T-helper 2 cell (primary cell): ENCODE data around the gene THSD4.

Experiments
- DNase-seq, 5 experiments: peaks; one replicate each; pipeline versions ENCODE4 v3.0.0 to v3.0.0-alpha.2; 2012 to 2022

THSD4 gene

DNA sequence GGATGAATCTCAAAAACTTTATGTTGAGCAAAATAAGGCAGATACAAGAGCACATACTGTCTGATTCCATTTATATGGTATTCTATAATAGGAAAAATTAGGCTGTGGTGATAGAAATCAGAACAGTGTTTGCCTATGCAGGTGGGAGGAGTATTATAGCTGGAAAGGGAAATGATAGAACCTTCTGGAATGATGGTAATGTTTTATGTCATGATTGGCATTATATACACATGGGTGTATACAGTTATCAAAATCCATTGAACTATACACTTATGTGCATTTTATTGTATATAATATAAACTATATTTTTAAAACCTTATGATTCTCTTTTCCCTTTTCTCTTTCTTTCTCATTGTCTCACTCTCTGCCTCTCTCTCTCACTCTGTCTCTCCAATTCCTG lies 156.1 kb downstream of the THSD4 start:
- no peak for DNase-seq

DNA sequence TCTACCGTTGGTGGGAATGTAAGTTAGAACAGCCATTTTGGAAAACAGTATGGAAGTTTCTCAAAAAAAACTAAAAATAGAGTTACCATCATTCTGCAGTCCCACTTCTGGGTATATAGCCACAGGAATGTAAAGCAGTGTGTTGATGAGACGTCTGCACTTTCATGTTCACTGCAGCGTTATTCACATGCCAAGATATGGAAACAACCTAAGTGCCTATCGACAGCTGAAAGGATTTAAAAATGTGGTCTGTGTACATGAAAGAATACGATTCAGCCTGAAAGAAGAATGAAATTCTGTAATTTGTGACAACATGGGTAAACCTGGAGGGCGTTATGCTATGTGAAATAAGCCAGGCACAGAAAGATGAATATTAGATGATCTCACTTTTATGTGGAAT lies 157.7 kb downstream of the THSD4 start:
- DNase-seq = no peak

DNA sequence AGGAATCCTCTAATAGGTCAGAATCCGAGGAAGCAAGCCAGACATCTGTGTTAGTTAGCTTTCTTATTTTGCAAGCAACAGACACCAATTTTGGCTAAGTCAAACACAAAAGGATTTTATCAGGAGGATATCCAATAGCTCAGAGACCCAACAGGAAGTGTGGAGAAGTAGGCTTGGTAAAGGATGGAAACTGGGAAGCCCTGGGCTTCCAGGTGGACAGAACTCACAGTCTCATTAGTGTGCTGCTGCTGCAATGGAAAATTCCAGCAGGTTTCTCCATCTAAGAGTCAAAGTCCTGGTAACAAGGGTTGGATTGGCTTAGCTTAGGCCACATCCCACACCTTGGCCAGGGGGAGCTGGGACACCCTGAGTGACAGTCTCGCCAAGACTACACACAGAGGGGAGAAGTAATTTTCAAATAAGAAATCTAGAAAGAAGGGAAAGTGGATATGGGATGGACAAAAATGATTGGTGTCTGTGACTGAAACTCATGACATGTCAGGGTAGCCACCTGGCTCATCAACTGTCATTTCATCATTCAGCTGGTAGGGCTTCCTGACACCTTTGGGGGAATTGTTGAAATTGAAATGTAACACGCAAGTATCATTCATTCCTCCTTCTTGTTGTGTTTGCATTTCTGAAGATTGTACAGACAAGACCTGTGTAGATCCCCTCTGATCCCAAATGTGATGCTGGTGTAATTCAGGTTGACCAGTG lies 158.6 kb downstream of the THSD4 start:
- DNase-seq = no peak

DNA sequence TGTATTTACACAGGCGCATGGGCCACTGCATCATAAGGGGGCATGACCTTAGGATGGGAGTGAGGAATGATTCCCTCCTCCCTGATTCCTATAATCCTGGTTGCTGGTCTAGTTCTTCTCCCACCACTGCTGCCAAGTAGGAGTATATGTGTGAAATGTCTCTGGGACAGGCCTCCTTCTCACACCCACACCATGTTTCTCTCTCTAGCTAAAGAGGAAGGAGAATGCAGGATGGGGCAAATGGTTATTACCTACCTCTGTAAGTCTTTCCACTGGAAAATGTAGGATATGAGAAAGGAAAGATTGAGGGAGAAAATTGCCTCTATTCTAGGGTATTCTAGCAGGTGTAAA lies 159.2 kb downstream of the THSD4 start:
- DNase-seq = no peak

GRCh38 chr15:71275098-71275497 lies 159.8 kb downstream of the THSD4 start:
- no peak for DNase-seq

GRCh38 chr15:71275566-71276335 lies 160.5 kb downstream of the THSD4 start:
- no peak for DNase-seq

DNA sequence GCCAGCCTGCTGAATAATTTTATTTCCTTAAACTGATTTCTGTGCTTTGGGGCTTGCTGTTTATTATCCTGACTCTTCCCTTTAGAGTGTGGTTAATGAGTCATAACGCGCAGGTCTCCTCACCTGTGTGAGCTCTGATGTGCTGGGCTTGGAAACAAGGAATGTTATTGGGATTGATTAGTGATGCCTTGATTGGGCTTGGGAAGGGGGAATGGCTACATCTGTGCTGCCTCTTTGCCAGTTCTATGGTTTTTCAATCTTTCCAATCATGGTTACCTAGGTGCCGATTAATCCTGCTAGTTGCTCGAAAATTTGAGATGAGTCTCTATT lies 161.0 kb downstream of the THSD4 start:
- no peak for DNase-seq

- DNase-seq = no peak
Observed at GRCh38 chr15:71278989-71279756, 163.9 kb downstream of the THSD4 start.

DNA sequence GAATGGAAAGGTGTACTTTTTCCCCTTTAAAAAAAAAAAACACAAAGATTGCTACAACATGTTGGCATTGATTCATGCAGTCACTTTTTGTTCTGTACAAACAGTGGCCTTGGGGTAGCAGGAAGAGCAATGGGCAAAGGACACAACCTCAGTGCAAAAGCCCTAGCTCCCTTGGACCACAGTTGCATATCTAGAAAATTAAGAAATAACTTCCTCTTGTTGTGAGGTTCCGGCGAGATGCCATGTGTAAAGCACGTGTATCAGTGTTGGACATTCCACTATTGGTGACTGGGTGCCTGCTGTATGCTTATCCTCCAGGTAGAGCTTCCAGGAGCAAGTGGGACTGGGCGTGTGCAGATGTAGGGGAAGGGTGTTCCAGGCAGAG lies 164.5 kb downstream of the THSD4 start:
- DNase-seq = no peak

DNA sequence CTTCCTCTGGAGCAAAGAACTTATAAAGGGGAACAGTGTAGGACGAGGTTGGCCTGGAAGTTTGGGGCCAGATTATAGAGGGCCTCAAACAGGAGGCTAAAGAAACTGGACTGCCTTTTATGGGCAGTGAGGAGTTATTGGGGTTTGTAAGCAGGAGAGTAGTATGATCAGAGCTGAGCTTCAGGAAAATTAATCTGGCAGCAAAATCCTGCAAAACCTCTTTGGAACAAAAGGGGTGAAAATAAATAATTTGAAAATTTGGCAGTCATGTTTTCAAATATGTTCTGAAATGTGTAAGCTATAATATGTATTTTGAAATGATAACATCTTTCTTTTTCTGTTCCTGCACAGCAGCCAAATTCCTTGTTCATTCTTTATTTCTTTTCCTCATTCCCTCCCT lies 164.9 kb downstream of the THSD4 start:
- no peak for DNase-seq

GRCh38 chr15:71281256-71281655 lies 166.0 kb downstream of the THSD4 start:
- no peak for DNase-seq

DNA sequence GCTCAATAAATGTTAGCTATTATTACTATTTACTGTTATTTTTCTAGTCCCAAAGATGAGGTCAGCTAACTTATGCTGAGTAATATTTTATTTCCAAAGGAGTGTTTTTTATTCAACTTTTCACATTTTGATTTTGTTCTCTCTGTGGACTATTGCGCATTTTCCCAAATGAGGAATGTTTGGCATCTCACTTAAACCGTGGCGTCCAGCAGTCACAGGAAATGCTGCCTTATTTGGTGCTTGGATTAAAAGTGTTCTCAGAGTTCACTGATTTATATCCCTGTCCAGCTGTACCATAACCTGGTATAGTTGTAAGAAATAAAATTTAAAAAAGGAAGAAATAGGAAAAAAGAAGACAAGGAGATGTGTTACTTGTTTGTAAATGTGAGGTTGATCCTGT lies 166.8 kb downstream of the THSD4 start:
- DNase-seq = no peak

- no peak for DNase-seq
Observed at GRCh38 chr15:71288348-71288955, 173.2 kb downstream of the THSD4 start.

DNA sequence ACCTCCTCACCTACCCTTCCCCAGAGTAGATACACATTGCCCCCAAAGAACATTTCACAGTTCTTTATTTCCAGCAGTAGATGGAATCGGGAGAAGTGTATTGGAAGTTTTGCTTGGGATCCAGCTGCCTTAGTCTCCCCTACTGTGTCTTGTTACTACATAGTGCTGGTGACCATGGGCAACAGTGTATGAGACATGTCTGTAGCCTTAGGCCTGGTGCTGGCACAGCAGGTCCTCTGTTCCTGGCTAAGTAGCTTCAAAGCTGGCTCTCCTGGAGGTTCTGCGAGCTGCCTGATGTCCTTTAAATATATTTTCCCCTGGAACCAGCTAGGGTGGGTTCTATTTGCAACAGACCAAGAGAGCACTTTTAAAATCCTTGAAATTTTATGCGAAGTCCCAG lies 174.7 kb downstream of the THSD4 start:
- no peak for DNase-seq

GRCh38 chr15:71290881-71291635 lies 175.8 kb downstream of the THSD4 start:
- no peak for DNase-seq

DNA sequence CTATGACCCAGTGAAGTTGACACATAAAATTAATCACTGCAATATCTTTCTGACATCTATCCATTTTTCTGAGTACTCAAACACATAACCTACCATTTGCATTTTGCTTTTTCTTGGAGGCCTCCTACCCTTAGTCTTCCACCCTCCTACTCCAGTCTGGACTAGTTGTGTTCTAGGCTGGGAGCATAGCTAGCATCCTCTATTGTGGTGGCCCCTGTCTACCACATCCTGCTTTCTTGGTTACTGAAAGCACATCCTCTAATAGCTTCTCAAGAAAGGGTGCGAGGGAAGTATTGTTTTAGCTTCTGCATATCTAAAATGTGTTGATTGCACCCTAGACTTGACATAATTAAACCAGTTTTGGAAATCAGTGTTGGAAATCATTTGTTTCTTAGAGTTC lies 176.5 kb downstream of the THSD4 start:
- peak in 1 of 5 experiments; percentile 88 for DNase-seq

DNA sequence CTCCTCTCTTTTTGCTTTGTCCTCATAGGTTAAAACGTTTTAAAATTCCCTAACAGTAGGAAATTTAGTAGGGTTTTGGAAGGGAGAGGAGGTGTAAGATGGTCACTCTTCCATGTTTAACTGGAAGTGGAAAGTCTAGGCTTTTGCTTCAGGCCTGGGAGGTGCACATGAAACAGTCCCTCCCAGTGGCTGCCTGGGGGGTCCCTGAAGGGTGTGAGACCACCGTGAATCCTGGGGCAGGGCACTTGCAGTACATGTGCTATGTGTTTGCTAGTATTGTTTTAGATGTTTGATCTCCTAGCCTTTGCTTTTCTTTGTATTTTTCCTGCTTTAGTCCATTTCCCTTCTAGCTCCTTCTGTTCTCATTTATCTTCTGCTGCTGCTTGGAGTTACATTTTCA lies 178.5 kb downstream of the THSD4 start:
- DNase-seq = no peak

GRCh38 chr15:71294251-71294910 lies 179.1 kb downstream of the THSD4 start:
- no peak for DNase-seq

DNA sequence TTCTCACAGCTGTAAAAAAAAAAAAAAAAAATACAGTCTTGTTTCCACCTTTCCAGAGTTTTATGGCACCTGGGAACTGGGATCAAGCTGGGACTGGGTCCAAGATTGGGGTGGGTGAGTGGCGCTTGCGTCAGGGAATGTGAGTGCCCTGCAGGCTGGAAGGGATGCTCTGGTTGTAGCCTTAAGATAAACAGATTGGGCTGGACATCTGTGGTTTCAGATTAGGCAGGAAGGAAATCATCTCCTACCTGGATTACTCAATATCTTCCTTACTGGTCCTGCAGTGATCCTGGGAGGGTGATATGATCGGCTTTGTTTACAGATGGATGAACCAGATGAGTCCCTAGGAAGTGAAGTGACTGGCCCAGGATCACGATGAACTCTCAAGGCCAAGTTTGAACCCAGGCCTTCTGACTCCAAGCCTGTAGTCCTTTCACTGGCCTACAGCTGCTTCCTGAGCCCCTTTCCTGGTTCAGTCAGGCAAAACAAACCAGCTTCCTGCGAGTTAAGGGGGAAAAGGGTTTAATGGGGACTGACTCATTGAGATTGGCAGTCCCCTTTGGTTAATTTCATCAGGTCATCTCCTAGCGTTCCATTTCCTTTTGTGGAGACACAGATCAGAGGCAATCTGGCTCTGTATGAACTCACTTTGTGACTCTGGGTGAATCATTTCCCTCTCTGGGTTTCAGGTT lies 179.8 kb downstream of the THSD4 start:
- no peak for DNase-seq

GRCh38 chr15:71295603-71296314 lies 180.5 kb downstream of the THSD4 start:
- no peak for DNase-seq

DNA sequence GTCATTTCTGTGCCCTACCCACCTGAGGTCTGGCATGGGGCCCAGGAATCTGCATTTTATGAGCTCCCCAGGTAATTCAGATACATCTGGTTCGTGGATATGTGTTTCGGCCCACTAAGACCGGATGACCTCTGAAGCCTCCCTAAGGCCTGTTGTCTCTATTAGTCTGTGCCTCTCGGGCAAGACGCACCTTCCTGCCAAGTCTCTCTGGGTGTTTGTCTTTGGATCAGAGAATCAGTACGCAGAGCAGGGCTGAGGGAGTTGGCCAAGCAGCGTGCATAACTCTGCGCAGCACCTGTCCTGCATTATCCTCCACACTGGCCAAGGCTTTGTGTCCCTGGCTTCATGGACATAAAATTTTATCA lies 181.0 kb downstream of the THSD4 start:
- no peak for DNase-seq
